ENCODE measurements around the gene ALDH5A1. TPM values are rescaled to one million over a fixed set of nuclear protein-coding genes. Genes with fewer than 3 reads are reported as not detected.

Gene ALDH5A1
- polyA plus RNA-seq, 1 donor (not counting 4 experiments of a cell fraction or from before 2014, with no cell fraction given), result 0.45 TPM

DNA sequence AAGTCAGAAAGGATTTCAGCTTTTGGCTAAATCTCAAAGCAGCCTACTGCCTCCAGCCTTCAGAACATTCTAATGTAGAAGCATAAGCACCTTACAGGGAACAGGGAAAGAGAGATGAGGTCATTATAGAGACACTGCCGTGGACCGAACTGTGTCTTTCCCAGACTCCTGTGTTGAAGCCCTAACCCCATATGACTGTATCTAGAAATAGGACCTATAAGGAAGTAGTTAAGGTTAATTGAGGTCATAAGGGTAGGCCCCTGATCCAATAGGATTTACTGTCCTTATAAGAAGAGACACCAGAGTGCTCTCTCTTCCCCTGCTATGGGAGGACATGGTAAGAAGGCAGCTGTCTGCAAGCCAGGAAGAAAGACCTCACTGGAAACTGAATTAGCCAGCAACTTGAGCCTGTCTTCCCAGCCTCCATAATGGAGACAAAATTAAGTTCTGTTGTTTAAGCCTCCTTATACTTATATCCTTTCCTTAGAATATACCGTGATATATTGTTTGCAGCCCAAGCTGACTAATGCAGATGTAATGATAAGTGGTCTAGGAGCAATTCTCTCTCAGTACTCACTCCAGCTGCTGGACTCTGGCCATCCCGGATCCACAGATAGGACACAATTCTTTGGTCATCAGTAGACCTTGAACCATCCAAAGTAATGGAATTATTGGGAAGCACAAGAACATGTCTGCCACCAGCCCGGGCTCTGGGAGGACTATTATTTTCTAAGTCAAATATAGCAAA, 71.4 kb downstream of the ALDH5A1 start:
- DNase-seq (ENCODE audit: low read depth, low spot score) (no peak), FAIRE-seq (no peak)
- dilution Hi-C loops (cut with MboI; ENCODE audit: extremely low pct_ligation_motif_present, low sequenced_read_pairs), result no loop called here

DNA sequence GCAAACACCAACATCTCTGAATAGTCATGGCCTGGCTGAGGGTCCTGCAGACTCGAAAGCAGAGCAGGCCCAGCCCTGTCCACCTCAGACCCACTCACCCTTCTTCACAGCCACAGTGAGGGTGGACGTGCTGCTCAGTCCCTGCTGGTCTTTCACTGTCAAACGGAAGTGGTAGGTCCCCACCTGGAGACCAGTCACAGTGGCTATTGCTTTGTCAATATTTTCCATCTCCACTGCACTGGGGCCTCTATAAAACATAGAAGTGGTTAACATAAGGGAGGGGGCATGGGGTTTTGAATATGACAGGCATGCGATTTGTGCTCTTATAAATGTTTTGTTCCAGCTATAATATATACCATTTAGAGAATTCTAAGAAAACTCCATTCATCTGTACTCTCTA, 73.9 kb downstream of the ALDH5A1 start:
- dilution Hi-C loops (cut with MboI; ENCODE audit: extremely low pct_ligation_motif_present, low sequenced_read_pairs), result no loop called here
- Histone ChIP-seq H3K79me2 (ENCODE audit: control insufficient read depth, insufficient read depth, low read length) (no peaks in the 10 kb centered on the region), H2AFZ (ENCODE audit: control insufficient read depth, low read length) (no peak overlapping the region), H3K4me1 (ENCODE audit: control insufficient read depth, extremely low read depth, insufficient read depth, low read length) (no peaks in the 10 kb centered on the region), H3K36me3 (ENCODE audit: control insufficient read depth in 2 of 2, extremely low read depth in 1 of 2, insufficient read depth in 2 of 2, low read length in 2 of 2) (no peaks in the 10 kb centered on the region), H3K27ac (ENCODE audit: control insufficient read depth, insufficient read depth, low read length) (no peak overlapping the region), H3K9ac (ENCODE audit: control insufficient read depth, extremely low read depth, insufficient read depth, low read length) (no peak overlapping the region), H3K4me3 (ENCODE audit: control insufficient read depth in 2 of 3, extremely low read depth in 1 of 3, insufficient read depth in 2 of 3, low read depth in 1 of 3, low read length in 3 of 3) (no peak overlapping the region), H4K20me1 (ENCODE audit: control insufficient read depth, extremely low read depth, insufficient read depth, low read length) (no peaks in the 10 kb centered on the region), H3K9me3 (ENCODE audit: control insufficient read depth, low read depth, low read length) (no peaks in the 10 kb centered on the region), H3K27me3 (ENCODE audit: control insufficient read depth, extremely low read depth, insufficient read depth, low read length) (peaks cover 3% of the 10 kb centered on the region), H3K9me1 (ENCODE audit: control insufficient read depth, extremely low read depth, insufficient read depth, low read length) (no peaks in the 10 kb centered on the region), H3K4me2 (ENCODE audit: control insufficient read depth, extremely low read depth, insufficient read depth, low read depth, low read length) (no peak overlapping the region)
- FAIRE-seq (no peak), DNase-seq (ENCODE audit: low read depth, low spot score) (no peak)
- TF ChIP-seq, protein P1, sequence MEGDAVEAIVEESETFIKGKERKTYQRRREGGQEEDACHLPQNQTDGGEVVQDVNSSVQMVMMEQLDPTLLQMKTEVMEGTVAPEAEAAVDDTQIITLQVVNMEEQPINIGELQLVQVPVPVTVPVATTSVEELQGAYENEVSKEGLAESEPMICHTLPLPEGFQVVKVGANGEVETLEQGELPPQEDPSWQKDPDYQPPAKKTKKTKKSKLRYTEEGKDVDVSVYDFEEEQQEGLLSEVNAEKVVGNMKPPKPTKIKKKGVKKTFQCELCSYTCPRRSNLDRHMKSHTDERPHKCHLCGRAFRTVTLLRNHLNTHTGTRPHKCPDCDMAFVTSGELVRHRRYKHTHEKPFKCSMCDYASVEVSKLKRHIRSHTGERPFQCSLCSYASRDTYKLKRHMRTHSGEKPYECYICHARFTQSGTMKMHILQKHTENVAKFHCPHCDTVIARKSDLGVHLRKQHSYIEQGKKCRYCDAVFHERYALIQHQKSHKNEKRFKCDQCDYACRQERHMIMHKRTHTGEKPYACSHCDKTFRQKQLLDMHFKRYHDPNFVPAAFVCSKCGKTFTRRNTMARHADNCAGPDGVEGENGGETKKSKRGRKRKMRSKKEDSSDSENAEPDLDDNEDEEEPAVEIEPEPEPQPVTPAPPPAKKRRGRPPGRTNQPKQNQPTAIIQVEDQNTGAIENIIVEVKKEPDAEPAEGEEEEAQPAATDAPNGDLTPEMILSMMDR (optimal IDR thresholded peaks at IDR 0.05 in 1 of 3, IDR thresholded peaks at IDR 0.05 in 1 of 3, conservative IDR thresholded peaks at IDR 0.05 in 1 of 3; ENCODE audit: extremely low read depth in 1 of 3, insufficient read depth in 2 of 3, low read length in 3 of 3), result no peak
- TF ChIP-seq EZH2 (IDR thresholded peaks at IDR 0.05; ENCODE audit: low read length), result no peak

More for the DNA sequence above, 71.4 kb downstream of the ALDH5A1 start:
- no peak overlapping the region for H3K9ac ChIP-seq (ENCODE audit: control insufficient read depth, extremely low read depth, insufficient read depth, low read length)
- H3K4me3 ChIP-seq (ENCODE audit: control insufficient read depth in 2 of 3, extremely low read depth in 1 of 3, insufficient read depth in 2 of 3, low read depth in 1 of 3, low read length in 3 of 3), result no peak overlapping the region
- H3K27me3 ChIP-seq (ENCODE audit: control insufficient read depth, extremely low read depth, insufficient read depth, low read length), result peaks cover 3% of the 10 kb centered on the region
- TF ChIP-seq, protein P1 (optimal IDR thresholded peaks at IDR 0.05 in 1 of 3, IDR thresholded peaks at IDR 0.05 in 1 of 3, conservative IDR thresholded peaks at IDR 0.05 in 1 of 3; ENCODE audit: extremely low read depth in 1 of 3, insufficient read depth in 2 of 3, low read length in 3 of 3), result no peak
- TF ChIP-seq EZH2 (IDR thresholded peaks at IDR 0.05; ENCODE audit: low read length), result no peak
- no peak overlapping the region for H2AFZ ChIP-seq (ENCODE audit: control insufficient read depth, low read length)
- no peaks in the 10 kb centered on the region for H3K79me2 ChIP-seq (ENCODE audit: control insufficient read depth, insufficient read depth, low read length)
- H3K9me1 ChIP-seq (ENCODE audit: control insufficient read depth, extremely low read depth, insufficient read depth, low read length), result no peaks in the 10 kb centered on the region
- no peak overlapping the region for H3K27ac ChIP-seq (ENCODE audit: control insufficient read depth, insufficient read depth, low read length)
- no peaks in the 10 kb centered on the region for H3K36me3 ChIP-seq (ENCODE audit: control insufficient read depth in 2 of 2, extremely low read depth in 1 of 2, insufficient read depth in 2 of 2, low read length in 2 of 2)
- no peaks in the 10 kb centered on the region for H3K9me3 ChIP-seq (ENCODE audit: control insufficient read depth, low read depth, low read length)
- H3K4me1 ChIP-seq (ENCODE audit: control insufficient read depth, extremely low read depth, insufficient read depth, low read length), result no peaks in the 10 kb centered on the region
- H3K4me2 ChIP-seq (ENCODE audit: control insufficient read depth, extremely low read depth, insufficient read depth, low read depth, low read length), result no peak overlapping the region
- H4K20me1 ChIP-seq (ENCODE audit: control insufficient read depth, extremely low read depth, insufficient read depth, low read length), result no peaks in the 10 kb centered on the region
